Measurements from ENCODE around the gene STK16.
"Not testable (repeated sequence)": the region's sequence is repeated elsewhere in the genome, so short reads cannot be mapped to it uniquely, and the experiment has no call there.

The STK16 gene

GRCh38 chr2:219246559-219246958 is 1.3 kb downstream of the STK16 start:
- DNase-seq = no peak

- DNase-seq = peak; percentile 58 to 66
These were observed 2.7 kb downstream of the STK16 start for GRCh38 chr2:219247678-219248642.

- DNase-seq = no peak
These were observed 3.5 kb downstream of the STK16 start for GRCh38 chr2:219248845-219249202.

- no peak for DNase-seq
These were observed 4.1 kb downstream of the STK16 start for GRCh38 chr2:219249203-219249980.

GRCh38 chr2:219250049-219250781 is 4.9 kb downstream of the STK16 start:
- no peak for DNase-seq

- no peak for DNase-seq
These were observed 6.4 kb downstream of the STK16 start for GRCh38 chr2:219251656-219252055.

GRCh38 chr2:219252084-219252483 is 6.8 kb downstream of the STK16 start:
- DNase-seq = peak; percentile 33 to 39

GRCh38 chr2:219252570-219252899 is 7.3 kb downstream of the STK16 start:
- peak; percentile 32 to 34 for DNase-seq

- DNase-seq = peak; percentile 39 to 42
These were observed 7.8 kb downstream of the STK16 start, which contains the start of gene TUBA4B for GRCh38 chr2:219252900-219253752. TSS of gene TUBA4B (plus strand) at chr2:219253243. CDS start at chr2:219253408, 165 bp downstream.

- DNase-seq = peak; percentile 84 to 88
These were observed 8.7 kb downstream of the STK16 start, which contains the start of gene TUBA4A for GRCh38 chr2:219253753-219254589. TSS of gene TUBA4A (minus strand) at chr2:219253918. CDS start at chr2:219253858, 60 bp downstream.

GRCh38 chr2:219254590-219255201 is 9.4 kb downstream of the STK16 start:
- peak in 1 of 2 experiments; percentile 35 for DNase-seq

GRCh38 chr2:219258942-219259341 is 13.7 kb downstream of the STK16 start:
- DNase-seq = not testable (repeated sequence)

GRCh38 chr2:219261024-219261855 is 16.0 kb downstream of the STK16 start:
- no peak for DNase-seq

- DNase-seq = no peak
These were observed 21.0 kb downstream of the STK16 start for GRCh38 chr2:219266232-219266631.

- no peak for DNase-seq
These were observed 21.6 kb downstream of the STK16 start for GRCh38 chr2:219266886-219267285.

- DNase-seq = no peak
These were observed 23.0 kb downstream of the STK16 start for GRCh38 chr2:219268294-219268693.

- DNase-seq = no peak
These were observed 24.2 kb downstream of the STK16 start for GRCh38 chr2:219269362-219270054.

GRCh38 chr2:219270055-219270372 is 24.7 kb downstream of the STK16 start:
- no peak for DNase-seq

GRCh38 chr2:219271021-219271420 is 25.7 kb downstream of the STK16 start:
- DNase-seq = no peak
